Natural killer cell (primary cell): ENCODE measurements around the gene HIVEP3. TPM values are rescaled to one million over a fixed set of nuclear protein-coding genes. Genes with fewer than 3 reads are reported as not detected.
A peak's percentile ranks its signal among the peaks of the same experiment; 100 is the strongest.

Experiments used
- ATAC-seq, 3 donors: fragments of 150-1000 bp in 2 of 3; fragments of 200-7000 bp in 1 of 3; cut with Tn5 transposase; 1 replicate in 1 of 3; 2 replicates in 2 of 3; pipeline ENCODE4 v1.10.0; 2021; ENCODE audit warnings: mild to moderate bottlenecking in 2 of 3, moderate library complexity in 2 of 3
- DNase-seq, 2 donors: peaks; one replicate each; pipeline versions ENCODE4 v3.0.0 to v3.0.0-alpha.2; 2013 to 2021; ENCODE audit warnings: mixed read lengths in 1 of 2
- H3K27ac ChIP-seq: one replicate; pipeline ENCODE4 v1.5.1; 2013; ENCODE audit warnings: mild to moderate bottlenecking, low read length
- H3K27me3 ChIP-seq: one replicate; pipeline ENCODE4 v1.6.1; 2013; ENCODE audit warnings: low read length; ENCODE audit not compliant: control insufficient read depth, insufficient read depth
- H3K36me3 ChIP-seq: one replicate; pipeline ENCODE4 v1.6.1; 2013; ENCODE audit warnings: low read length; ENCODE audit not compliant: control insufficient read depth, insufficient read depth
- H3K4me1 ChIP-seq: one replicate; pipeline ENCODE4 v1.6.1; 2013; ENCODE audit warnings: low read length; ENCODE audit not compliant: control insufficient read depth, insufficient read depth
- H3K4me3 ChIP-seq: one replicate; pipeline ENCODE4 v1.5.1; 2013; ENCODE audit warnings: low read length
- H3K9me3 ChIP-seq: one replicate; pipeline ENCODE4 v1.6.1; 2013; ENCODE audit warnings: low read length; ENCODE audit not compliant: control insufficient read depth, insufficient read depth
- H3K27ac Mint-ChIP-seq, 2 donors: one replicate each; pipeline ENCODE4 v1.8.0; 2022; ENCODE audit warnings: mild to moderate bottlenecking in 2 of 2, mixed read lengths in 2 of 2, moderate library complexity in 1 of 2
- H3K27me3 Mint-ChIP-seq, 2 donors: one replicate each; pipeline ENCODE4 v1.8.0; 2022; ENCODE audit warnings: low read depth in 2 of 2, mixed read lengths in 2 of 2
- H3K36me3 Mint-ChIP-seq: one replicate; pipeline ENCODE4 v1.8.0; 2022; ENCODE audit warnings: mixed read lengths
- H3K4me1 Mint-ChIP-seq, 2 donors: one replicate each; pipeline ENCODE4 v1.8.0; 2022; ENCODE audit warnings: mixed read lengths in 2 of 2
- H3K4me3 Mint-ChIP-seq: one replicate; pipeline ENCODE4 v1.8.0; 2022; ENCODE audit warnings: mild to moderate bottlenecking, moderate library complexity, mixed read lengths
- H3K9me3 Mint-ChIP-seq, 2 donors: one replicate each; pipeline ENCODE4 v1.8.0; 2022; ENCODE audit warnings: mixed read lengths in 2 of 2
- CTCF ChIP-seq: fragments of 200-600 bp; IDR thresholded peaks from one replicate; pipeline ENCODE4 v1.8.0; 2022; ENCODE audit warnings: antibody characterized with exemption
- WGBS: methylation state at CpG from one replicate; pipeline ENCODE4 v1.1.7; 2013; ENCODE audit warnings: missing lambda C conversion rate; ENCODE audit not compliant: insufficient coverage; 5-methylcytosine and 5-hydroxymethylcytosine counted together
- intact Hi-C: fragments of 100-400 bp; cut with micrococcal nuclease; formaldehyde crosslinking; loops from one replicate; pipeline ENCODE4 v1.14.2; 2022
- total RNA-seq, 4 donors: library from RNA; stranded (reverse); fragments of 120-200 nt in 1 of 4; gene quantifications; one replicate each; pipeline versions ENCODE4 v1.2.3 to v1.2.4, GENCODE V29; 2013 to 2022

HIVEP3 gene
- total RNA-seq, 3 donors from 2014 or later (not counting 1 experiment from before 2014, with no cell fraction given), result 26.2 to 35.2 (median 29.8) TPM

DNA sequence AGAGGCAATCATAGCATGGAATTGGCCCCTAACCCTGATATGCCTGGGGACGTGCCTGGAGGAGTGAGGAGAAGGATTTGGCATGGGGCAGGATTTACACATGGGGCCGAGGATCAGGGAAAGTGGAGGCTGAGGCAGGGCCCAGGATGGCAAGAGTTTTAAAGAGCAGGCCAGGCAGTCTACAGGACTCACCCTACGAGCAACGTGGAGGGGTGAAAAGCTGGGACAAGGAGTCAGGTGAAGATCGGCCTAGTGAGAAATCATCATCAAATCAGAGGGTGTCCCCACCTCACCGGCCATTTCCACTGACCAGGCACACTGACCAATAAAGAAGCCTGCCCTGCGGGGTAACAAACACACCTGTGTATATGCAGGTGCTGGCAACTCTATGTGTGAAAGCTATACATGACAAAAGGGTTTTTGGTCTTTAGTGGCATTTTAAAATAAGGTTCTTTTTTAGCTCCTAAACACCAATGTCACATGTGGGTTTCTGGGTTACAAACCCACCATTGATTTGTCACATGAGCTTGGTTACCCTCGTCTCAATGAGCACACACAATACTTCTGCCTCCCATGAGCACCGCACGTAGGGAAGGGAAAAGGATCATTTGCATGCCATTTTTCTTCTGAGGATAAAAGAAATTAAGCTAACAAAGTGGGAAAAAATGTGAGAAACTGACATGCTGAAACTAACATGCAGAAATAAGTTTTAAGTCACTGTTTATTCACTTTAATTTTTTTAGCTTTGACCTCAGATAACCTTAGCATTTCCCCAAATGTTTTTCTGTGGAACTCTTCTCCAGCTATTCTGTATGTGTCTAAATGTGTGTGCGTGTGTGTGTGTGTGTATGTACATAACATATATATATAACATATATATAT is 266.1 kb downstream of the HIVEP3 start:
- no peaks in the 10 kb centered on the region for H3K27me3 Mint-ChIP-seq
- H3K4me1 Mint-ChIP-seq, result peaks cover 53 to 68% of the 10 kb centered on the region in 2 donors
- intact Hi-C loops, result no loop called here
- H3K9me3 Mint-ChIP-seq, result no peaks in the 10 kb centered on the region
- Histone ChIP-seq H3K4me3 (no peak overlapping the region), H3K4me1 (peaks cover 12% of the 10 kb centered on the region), H3K9me3 (no peaks in the 10 kb centered on the region), H3K27me3 (no peaks in the 10 kb centered on the region), H3K27ac (no peak overlapping the region), H3K36me3 (no peaks in the 10 kb centered on the region)
- TF ChIP-seq CTCF, result no peak
- no peak overlapping the region for H3K4me3 Mint-ChIP-seq
- H3K27ac Mint-ChIP-seq, result peak overlapping the region in 1 of 2 donors; percentile 13
- DNase-seq (no peak), ATAC-seq (peak in 1 of 3 donors; percentile 40)
- H3K36me3 Mint-ChIP-seq, result no peaks in the 10 kb centered on the region
- WGBS, result 79% methylated on average over 8 of the region's 11 CpGs

DNA sequence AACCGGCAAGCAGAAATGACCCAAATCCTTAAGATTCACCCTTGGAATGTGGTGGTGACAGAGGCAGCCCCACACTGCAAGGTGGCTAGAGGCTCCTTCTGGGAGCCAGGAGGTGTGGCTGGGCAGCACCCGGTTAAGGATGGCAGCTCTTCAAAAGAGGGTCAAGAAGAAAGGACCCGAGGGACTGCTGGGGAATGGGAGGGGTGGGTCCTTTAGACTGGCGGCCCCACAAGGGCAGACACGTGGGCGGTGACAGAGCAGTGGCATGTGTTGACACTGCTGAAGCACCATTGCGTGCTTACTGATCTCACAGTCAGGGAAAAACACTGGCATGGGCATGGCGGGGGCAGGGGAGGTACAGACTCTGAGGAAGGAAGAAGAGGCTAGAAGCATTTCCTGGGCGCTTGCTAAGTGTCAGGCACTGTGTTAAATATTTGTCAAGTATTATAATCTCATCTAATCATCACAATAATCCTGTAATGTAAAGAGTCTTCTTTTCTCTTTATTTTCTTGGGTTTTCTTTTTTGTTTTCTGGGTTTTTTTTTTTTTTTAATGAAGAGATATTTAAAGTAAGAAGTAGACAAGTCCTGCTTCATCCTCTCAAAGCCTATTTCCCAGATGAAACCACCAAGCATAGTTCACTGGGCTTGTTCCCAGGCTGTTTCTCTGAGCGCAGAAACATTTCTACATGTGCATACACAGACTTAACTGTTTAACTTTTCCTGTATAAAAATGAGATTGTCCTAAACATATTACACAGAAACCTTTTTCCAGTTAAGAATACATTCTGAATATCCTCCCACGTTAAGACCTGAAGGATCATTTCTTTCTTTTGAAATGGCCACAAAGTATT is 268.5 kb downstream of the HIVEP3 start:
- ATAC-seq, result peak; percentile 65 to 89 (median 72)
- no peaks in the 10 kb centered on the region for H3K27me3 Mint-ChIP-seq
- Histone ChIP-seq H3K4me3 (no peak overlapping the region), H3K4me1 (peaks cover 5% of the 10 kb centered on the region), H3K36me3 (no peaks in the 10 kb centered on the region), H3K27ac (no peak overlapping the region), H3K27me3 (no peaks in the 10 kb centered on the region), H3K9me3 (no peaks in the 10 kb centered on the region)
- peak in 1 of 2 donors; percentile 53 for DNase-seq
- no peak for TF ChIP-seq CTCF
- no peaks in the 10 kb centered on the region for H3K36me3 Mint-ChIP-seq
- peaks cover 47 to 75% of the 10 kb centered on the region in 2 donors for H3K4me1 Mint-ChIP-seq
- no peaks in the 10 kb centered on the region for H3K9me3 Mint-ChIP-seq
- peak overlapping the region; percentile 80 for H3K27ac Mint-ChIP-seq
- peak overlapping the region; percentile 68 for H3K4me3 Mint-ChIP-seq
- intact Hi-C loops, result no loop called here
- 65% methylated on average over 10 of the region's 11 CpGs for WGBS

GRCh38 chr1:41649396-41650027 is 269.2 kb downstream of the HIVEP3 start:
- peaks cover 5% of the 10 kb centered on the region for H3K4me1 ChIP-seq
- no peak for DNase-seq
- peak overlapping the region; percentile 22 for H3K4me3 Mint-ChIP-seq
- no peaks in the 10 kb centered on the region for H3K36me3 ChIP-seq
- no peaks in the 10 kb centered on the region for H3K36me3 Mint-ChIP-seq
- H3K9me3 ChIP-seq, result no peaks in the 10 kb centered on the region
- peaks cover 47 to 70% of the 10 kb centered on the region in 2 donors for H3K4me1 Mint-ChIP-seq
- no peaks in the 10 kb centered on the region for H3K27me3 Mint-ChIP-seq
- intact Hi-C loops, result no loop called here
- no peak for ATAC-seq
- WGBS, result 95% methylated on average over 7 of the region's 9 CpGs
- no peaks in the 10 kb centered on the region for H3K9me3 Mint-ChIP-seq
- H3K27me3 ChIP-seq, result no peaks in the 10 kb centered on the region
- no peak for TF ChIP-seq CTCF
- no peak overlapping the region for H3K4me3 ChIP-seq
- no peak overlapping the region for H3K27ac ChIP-seq
- H3K27ac Mint-ChIP-seq, result peak overlapping the region; percentile 80
